Forelimb muscle (tissue), 1 donor: ENCODE data around the gene COX5A. TPM values are rescaled to one million over a fixed set of nuclear protein-coding genes. Genes with fewer than 3 reads are reported as not detected.
"Not testable (repeated sequence)": the region's sequence is repeated elsewhere in the genome, so short reads cannot be mapped to it uniquely, and the experiment has no call there.

Experiments
- DNase-seq: peaks from one replicate; pipeline ENCODE4 v3.0.0-alpha.2; 2013; ENCODE audit warnings: low read depth
- polyA plus RNA-seq: library from polyadenylated mRNA; unstranded; fragments of 120-200 nt; gene quantifications from one replicate; pipeline ENCODE4 v1.2.1, GENCODE V29; 2013; ENCODE audit not compliant: insufficient read length

Gene COX5A
- polyA plus RNA-seq, 1 donor: 249 TPM

- no peak for DNase-seq
Observed at GRCh38 chr15:74902295-74903075, 35.4 kb downstream of the COX5A start.

GRCh38 chr15:74901612-74902063, 36.2 kb downstream of the COX5A start:
- DNase-seq: no peak

GRCh38 chr15:74897300-74897701, 40.6 kb downstream of the COX5A start:
- DNase-seq: no peak

- DNase-seq: no peak
Observed at GRCh38 chr15:74896316-74896715, 41.6 kb downstream of the COX5A start.

- DNase-seq: no peak
Observed at GRCh38 chr15:74895830-74896229, 42.0 kb downstream of the COX5A start.

GRCh38 chr15:74894383-74894782, 43.5 kb downstream of the COX5A start:
- not testable (repeated sequence) for DNase-seq

GRCh38 chr15:74893627-74894026, 44.2 kb downstream of the COX5A start:
- DNase-seq: no peak

- no peak for DNase-seq
Observed at GRCh38 chr15:74892931-74893330, 44.9 kb downstream of the COX5A start.

GRCh38 chr15:74892313-74892712, 45.6 kb downstream of the COX5A start:
- DNase-seq: no peak

- no peak for DNase-seq
Observed at GRCh38 chr15:74891469-74891868, 46.4 kb downstream of the COX5A start.

GRCh38 chr15:74890665-74890960, 47.3 kb downstream of the COX5A start:
- DNase-seq: no peak

GRCh38 chr15:74889883-74890664, 47.8 kb downstream of the COX5A start, which contains the start of gene MPI:
Gene MPI, plus strand, starts transcription at chr15:74890042. Its CDS starts 32 bp downstream, at chr15:74890074.
- no peak for DNase-seq

- no peak for DNase-seq
Observed at GRCh38 chr15:74889390-74889882, 48.4 kb downstream of the COX5A start.

GRCh38 chr15:74888716-74889115, 49.2 kb downstream of the COX5A start:
- no peak for DNase-seq

GRCh38 chr15:74887537-74888193, 50.2 kb downstream of the COX5A start:
- not testable (repeated sequence) for DNase-seq

GRCh38 chr15:74885461-74885860, 52.4 kb downstream of the COX5A start:
- DNase-seq: no peak

GRCh38 chr15:74884428-74885223, 53.2 kb downstream of the COX5A start:
- DNase-seq: no peak

- DNase-seq: no peak
Observed at GRCh38 chr15:74882528-74882927, 55.3 kb downstream of the COX5A start.

GRCh38 chr15:74878273-74878672, 59.6 kb downstream of the COX5A start:
- DNase-seq: no peak

GRCh38 chr15:74873756-74874424, 64.0 kb downstream of the COX5A start:
- no peak for DNase-seq
